Motor neuron (in vitro differentiated cells): ENCODE results near the gene UBAP2L. TPM values are rescaled to one million over a fixed set of nuclear protein-coding genes. Genes with fewer than 3 reads are reported as not detected.
"Not testable (repeated sequence)": the region's sequence is repeated elsewhere in the genome, so short reads cannot be mapped to it uniquely, and the experiment has no call there.

Experiments
- ATAC-seq, 8 experiments: fragments of 200-7000 bp; cut with Tn5 transposase; replicated peaks in 6 of 8; 2 replicates each; pipeline ENCODE4 v1.8.0; 2021; ENCODE audit warnings: mild to moderate bottlenecking in 8 of 8, moderate library complexity in 8 of 8
- H3K27ac ChIP-seq, 2 donors: fragments of 250-450 bp; sonication (Bioruptor Pico); 2 replicates each; pipeline ENCODE4 v1.9.0; 2021; ENCODE audit warnings: antibody characterized with exemption in 2 of 2, mild to moderate bottlenecking in 2 of 2, moderate library complexity in 1 of 2
- H3K4me1 ChIP-seq, 2 donors: fragments of 250-450 bp; sonication (Bioruptor Pico); replicated peaks in 1 of 2; 2 replicates each; pipeline ENCODE4 v1.6.1; 2021; ENCODE audit warnings: antibody characterized with exemption in 2 of 2, mild to moderate bottlenecking in 2 of 2, moderate library complexity in 1 of 2
- H3K4me3 ChIP-seq, 5 donors: fragments of 250-450 bp; sonication (Bioruptor Pico); 2 replicates each; pipeline ENCODE4 v1.9.0; 2021; ENCODE audit warnings: antibody characterized with exemption in 5 of 5, mild to moderate bottlenecking in 5 of 5, moderate library complexity in 4 of 5
- WGBS, 10 experiments: fragments of 450-650 bp; shearing (Covaris generic); methylation state at CpG; one replicate each; pipeline ENCODE4 v1.0.0; 2022; 5-methylcytosine and 5-hydroxymethylcytosine counted together
- in situ Hi-C, 9 experiments: fragments of 400-800 bp; cut with MboI; loops; one replicate each; pipeline ENCODE4 v1.15.0; 2021; ENCODE audit warnings: low sequenced_read_pairs in 9 of 9, low pct_unique_long_range_greater_than_20kb in 2 of 9; ENCODE audit not compliant: unreplicated experiment in 9 of 9
- total RNA-seq, 8 experiments: library from RNA; unstranded; fragments of 300-600 nt; gene quantifications; 2 replicates each; pipeline versions ENCODE4 v1.2.3 to v1.2.4, GENCODE V29; 2022

The UBAP2L gene
- total RNA-seq, 8 experiments from 2014 or later: 75.6 to 188 (median 117) TPM

- peak overlapping the region; percentile 69 to 99 (median 79) for H3K4me3 ChIP-seq
- WGBS, 10 experiments: 2 to 15% (median 7%) methylated on average over 2 to 33 of the region's 41 CpGs; no CpG with 5 or more reads in 1 of the 10 experiments
- in situ Hi-C loops: no loop called here
- peaks cover 32 to 34% of the 10 kb centered on the region in 2 donors for H3K4me1 ChIP-seq
- peak; percentile 75 to 99 (median 97) for ATAC-seq
- peak overlapping the region; percentile 73 to 85 for H3K27ac ChIP-seq
Measured at GRCh38 chr1:154183046-154183915, 37.5 kb upstream of the UBAP2L start.

GRCh38 chr1:154186177-154186576 is 34.6 kb upstream of the UBAP2L start:
- peaks cover 7 to 14% of the 10 kb centered on the region in 2 donors for H3K4me1 ChIP-seq
- no peak overlapping the region for H3K27ac ChIP-seq
- 25 to 89% (median 60%) methylated on average over 1 of the region's 1 CpG; no CpG with 5 or more reads in 3 of the 10 experiments for WGBS, 10 experiments
- H3K4me3 ChIP-seq: no peak overlapping the region
- in situ Hi-C loops: no loop called here
- peak in 2 of 8 experiments; percentile 1 for ATAC-seq

- 0 to 71% (median 23%) methylated on average over 1 to 2 of the region's 2 CpGs for WGBS, 10 experiments
- Histone ChIP-seq H3K4me1 (peaks cover 3 to 9% of the 10 kb centered on the region in 2 donors), H3K27ac (no peak overlapping the region), H3K4me3 (no peak overlapping the region)
- in situ Hi-C loops: no loop called here
- no peak for ATAC-seq
Measured at GRCh38 chr1:154186852-154187501, 33.8 kb upstream of the UBAP2L start.

- H3K4me1 ChIP-seq: peaks cover 9 to 11% of the 10 kb centered on the region in 2 donors
- in situ Hi-C loops: no loop called here
- WGBS, 10 experiments: 0 to 80% (median 59%) methylated on average over 1 of the region's 1 CpG; no CpG with 5 or more reads in 2 of the 10 experiments
- no peak overlapping the region for H3K4me3 ChIP-seq
- no peak overlapping the region for H3K27ac ChIP-seq
- ATAC-seq: peak in 1 of 8 experiments; percentile 64
Measured at GRCh38 chr1:154190550-154190949, 30.2 kb upstream of the UBAP2L start.

GRCh38 chr1:154191990-154192461 is 28.7 kb upstream of the UBAP2L start, which contains the start of gene TPM3:
Gene TPM3, minus strand, starts transcription at chr1:154192100. Its CDS starts 82 bp downstream, at chr1:154192018.
- in situ Hi-C loops: no loop called here

GRCh38 chr1:154192476-154192875 is 28.3 kb upstream of the UBAP2L start:
- in situ Hi-C loops: no loop called here
- ATAC-seq: peak in 2 of 8 experiments; percentile 15 to 27
- Histone ChIP-seq H3K27ac (no peak overlapping the region), H3K4me3 (no peak overlapping the region), H3K4me1 (peaks cover 9 to 11% of the 10 kb centered on the region in 2 donors)
- 0 to 90% (median 64%) methylated on average over 1 to 3 of the region's 3 CpGs; no CpG with 5 or more reads in 2 of the 10 experiments for WGBS, 10 experiments

More at GRCh38 chr1:154191990-154192461, 28.7 kb upstream of the UBAP2L start, which contains the start of gene TPM3:
- ATAC-seq: peak in 5 of 8 experiments; percentile 25 to 83 (median 65)
- 0 to 54% (median 5%) methylated on average over 1 of the region's 1 CpG; no CpG with 5 or more reads in 4 of the 10 experiments for WGBS, 10 experiments
- H3K4me1 ChIP-seq: peaks cover 9 to 11% of the 10 kb centered on the region in 2 donors
- no peak within 1 kb of the TSS for H3K27ac ChIP-seq
- H3K4me3 ChIP-seq: no peak within 1 kb of the TSS

- no peak overlapping the region for H3K4me3 ChIP-seq
- in situ Hi-C loops: no loop called here
- 0 to 100% (median 73%) methylated on average over 1 to 7 of the region's 8 CpGs; no CpG with 5 or more reads in 3 of the 10 experiments for WGBS, 10 experiments
- H3K27ac ChIP-seq: no peak overlapping the region
- peaks cover 9 to 11% of the 10 kb centered on the region in 2 donors for H3K4me1 ChIP-seq
- peak in 3 of 8 experiments; percentile 35 to 66 (median 60) for ATAC-seq
Measured at GRCh38 chr1:154193821-154194220, 26.9 kb upstream of the UBAP2L start.

- Histone ChIP-seq H3K4me3 (no peak overlapping the region), H3K27ac (no peak overlapping the region), H3K4me1 (no peaks in the 10 kb centered on the region)
- WGBS, 10 experiments: 0 to 50% (median 21%) methylated on average over 1 to 5 of the region's 5 CpGs; no CpG with 5 or more reads in 3 of the 10 experiments
- peak; percentile 64 to 89 (median 75) for ATAC-seq
- in situ Hi-C loops: no loop called here
Measured at GRCh38 chr1:154198756-154199562, 21.8 kb upstream of the UBAP2L start.

GRCh38 chr1:154199563-154199879 is 21.2 kb upstream of the UBAP2L start:
- no peaks in the 10 kb centered on the region for H3K4me1 ChIP-seq
- no peak overlapping the region for H3K4me3 ChIP-seq
- WGBS, 10 experiments: 67 to 100% (median 96%) methylated on average over 1 to 3 of the region's 3 CpGs; no CpG with 5 or more reads in 3 of the 10 experiments
- in situ Hi-C loops: no loop called here
- ATAC-seq: peak; percentile 28 to 84 (median 50)
- H3K27ac ChIP-seq: no peak overlapping the region

GRCh38 chr1:154205778-154206177 is 15.0 kb upstream of the UBAP2L start:
- H3K4me3 ChIP-seq, H3K4me1 ChIP-seq, in situ Hi-C loops, ATAC-seq, H3K27ac ChIP-seq: not testable (repeated sequence)
- 78 to 100% (median 95%) methylated on average over 1 to 11 of the region's 11 CpGs; no CpG with 5 or more reads in 4 of the 10 experiments for whole genome bisulfite sequencing, 10 experiments

GRCh38 chr1:154206196-154206595 is 14.6 kb upstream of the UBAP2L start, which contains the start of gene CFAP141:
Gene CFAP141, minus strand, starts transcription at chr1:154206333. Its CDS starts 26 bp downstream, at chr1:154206307.
- peak; percentile 65 to 97 (median 76) for ATAC-seq
- H3K4me1 ChIP-seq: peaks cover 0 to 8% of the 10 kb centered on the region in 2 donors
- 71 to 100% (median 83%) methylated on average over 1 of the region's 1 CpG; no CpG with 5 or more reads in 4 of the 10 experiments for WGBS, 10 experiments
- in situ Hi-C loops: no loop called here
- no peak within 1 kb of the TSS for H3K27ac ChIP-seq
- no peak within 1 kb of the TSS for H3K4me3 ChIP-seq

- Histone ChIP-seq H3K4me1 (peaks cover 0 to 8% of the 10 kb centered on the region in 2 donors), H3K27ac (no peak overlapping the region), H3K4me3 (no peak overlapping the region)
- no peak for ATAC-seq
- in situ Hi-C loops: no loop called here
- 63 to 100% (median 93%) methylated on average over 1 to 9 of the region's 9 CpGs; no CpG with 5 or more reads in 3 of the 10 experiments for WGBS, 10 experiments
Measured at GRCh38 chr1:154207262-154207661, 13.5 kb upstream of the UBAP2L start.
